Chondrocyte (in vitro differentiated cells): Measurements from ENCODE around the gene SLC13A3. TPM values are rescaled to one million over a fixed set of nuclear protein-coding genes. Genes with fewer than 3 reads are reported as not detected.

Experiments
- DNase-seq: peaks from one replicate; pipeline ENCODE4 v3.0.0; 2021; ENCODE audit warnings: mixed read lengths, low spot score
- H3K27ac Mint-ChIP-seq: one replicate; pipeline ENCODE4 v1.8.0; 2021; ENCODE audit warnings: mild to moderate bottlenecking, moderate library complexity, mixed read lengths; ENCODE audit not compliant: unreplicated experiment
- H3K27me3 Mint-ChIP-seq: 2 replicates; pipeline ENCODE4 v1.8.0; 2021; ENCODE audit warnings: low read depth, mixed read lengths
- H3K36me3 Mint-ChIP-seq: 2 replicates; pipeline ENCODE4 v1.8.0; 2021; ENCODE audit warnings: low read depth, mixed read lengths
- H3K4me1 Mint-ChIP-seq: 2 replicates; pipeline ENCODE4 v1.8.0; 2021; ENCODE audit warnings: low read depth, mild to moderate bottlenecking, mixed read lengths
- H3K4me3 Mint-ChIP-seq: one replicate; pipeline ENCODE4 v1.8.0; 2021; ENCODE audit warnings: mild to moderate bottlenecking, moderate library complexity, mixed read lengths; ENCODE audit not compliant: unreplicated experiment
- H3K9me3 Mint-ChIP-seq: 2 replicates; pipeline ENCODE4 v1.8.0; 2021; ENCODE audit warnings: low read depth, mixed read lengths
- CTCF ChIP-seq: fragments of 200-600 bp; sonication (generic); IDR thresholded peaks from 2 replicates; pipeline ENCODE4 v1.5.0; 2021; ENCODE audit warnings: antibody characterized with exemption, mild to moderate bottlenecking, moderate library complexity
- total RNA-seq: library from RNA; stranded (reverse); gene quantifications from 3 replicates; pipeline ENCODE4 v1.2.1, GENCODE V29; 2021

The SLC13A3 gene
- total RNA-seq, 1 donor from 2014 or later: 2.5 TPM

GRCh38 chr20:46553926-46554325 lies 97.3 kb downstream of the SLC13A3 start:
- TF ChIP-seq CTCF: no peak
- no peak overlapping the region for H3K27ac Mint-ChIP-seq
- H3K36me3 Mint-ChIP-seq: no peaks in the 10 kb centered on the region
- no peak for DNase-seq
- H3K4me1 Mint-ChIP-seq: peaks cover 10% of the 10 kb centered on the region
- no peaks in the 10 kb centered on the region for H3K9me3 Mint-ChIP-seq
- H3K4me3 Mint-ChIP-seq: no peak overlapping the region
- no peaks in the 10 kb centered on the region for H3K27me3 Mint-ChIP-seq

- H3K36me3 Mint-ChIP-seq: no peaks in the 10 kb centered on the region
- no peak for DNase-seq
- H3K27ac Mint-ChIP-seq: no peak overlapping the region
- no peaks in the 10 kb centered on the region for H3K27me3 Mint-ChIP-seq
- no peaks in the 10 kb centered on the region for H3K9me3 Mint-ChIP-seq
- TF ChIP-seq CTCF: no peak
- no peak overlapping the region for H3K4me3 Mint-ChIP-seq
- H3K4me1 Mint-ChIP-seq: no peaks in the 10 kb centered on the region
Measured at GRCh38 chr20:46552460-46553420, 98.5 kb downstream of the SLC13A3 start.

GRCh38 chr20:46551522-46552381 lies 99.5 kb downstream of the SLC13A3 start:
- Mint-ChIP-seq H3K4me1 (no peaks in the 10 kb centered on the region), H3K9me3 (no peaks in the 10 kb centered on the region), H3K36me3 (no peaks in the 10 kb centered on the region), H3K4me3 (no peak overlapping the region), H3K27me3 (no peaks in the 10 kb centered on the region), H3K27ac (no peak overlapping the region)
- no peak for DNase-seq
- TF ChIP-seq CTCF: no peak

- no peaks in the 10 kb centered on the region for H3K27me3 Mint-ChIP-seq
- no peaks in the 10 kb centered on the region for H3K36me3 Mint-ChIP-seq
- no peak within 1 kb of the TSS for H3K27ac Mint-ChIP-seq
- no peaks in the 10 kb centered on the region for H3K9me3 Mint-ChIP-seq
- H3K4me3 Mint-ChIP-seq: no peak within 1 kb of the TSS
- DNase-seq: no peak
- TF ChIP-seq CTCF: no peak
- H3K4me1 Mint-ChIP-seq: no peaks in the 10 kb centered on the region
Measured at GRCh38 chr20:46550461-46550860, 100.8 kb downstream of the SLC13A3 start, which contains the start of gene OCSTAMP. Gene OCSTAMP (minus strand): TSS chr20:46550654. CDS start chr20:46550560, 94 bp downstream.
